GM18505 (cell line): ENCODE data around the gene GANAB.
"Not testable (repeated sequence)": the region's sequence is repeated elsewhere in the genome, so short reads cannot be mapped to it uniquely, and the experiment has no call there.

Experiments
- ATAC-seq: cut with Tn5 transposase; IDR thresholded peaks from one replicate; pipeline ENCODE4 v1.9.1; 2021; ENCODE audit not compliant: unreplicated experiment
- POLR2A ChIP-seq: IDR thresholded peaks from 4 replicates; pipeline ENCODE4 v1.6.1; 2011; ENCODE audit warnings: borderline replicate concordance; ENCODE audit not compliant: insufficient read depth, insufficient read length; ENCODE audit errors: extremely low read depth

GANAB gene

GRCh38 chr11:62654297-62654696 lies 7.9 kb upstream of the GANAB start:
- TF ChIP-seq POLR2A: no peak
- ATAC-seq: no peak

GRCh38 chr11:62652161-62653006 lies 6.0 kb upstream of the GANAB start:
- no peak for ATAC-seq
- no peak for TF ChIP-seq POLR2A

DNA sequence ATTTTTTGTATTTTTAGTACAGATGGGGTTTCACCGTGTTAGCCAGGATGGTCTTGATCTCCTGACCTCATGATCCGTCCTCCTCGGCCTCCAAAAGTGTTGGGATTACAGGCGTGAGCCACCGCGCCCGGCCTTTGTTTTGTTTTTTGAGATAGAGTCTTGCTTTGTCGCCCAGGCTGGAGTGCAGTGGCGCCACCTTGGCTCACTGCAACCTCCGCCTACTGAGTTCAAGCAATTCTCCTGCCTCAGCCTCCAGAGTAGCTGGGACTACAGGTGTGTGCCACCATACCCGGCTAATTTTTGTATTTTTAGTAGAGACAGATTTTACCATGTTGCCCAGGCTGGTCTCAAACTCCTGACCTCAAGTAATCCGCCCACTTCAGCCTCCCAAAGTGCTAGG lies 3.9 kb upstream of the GANAB start:
- ATAC-seq: not testable (repeated sequence)

DNA sequence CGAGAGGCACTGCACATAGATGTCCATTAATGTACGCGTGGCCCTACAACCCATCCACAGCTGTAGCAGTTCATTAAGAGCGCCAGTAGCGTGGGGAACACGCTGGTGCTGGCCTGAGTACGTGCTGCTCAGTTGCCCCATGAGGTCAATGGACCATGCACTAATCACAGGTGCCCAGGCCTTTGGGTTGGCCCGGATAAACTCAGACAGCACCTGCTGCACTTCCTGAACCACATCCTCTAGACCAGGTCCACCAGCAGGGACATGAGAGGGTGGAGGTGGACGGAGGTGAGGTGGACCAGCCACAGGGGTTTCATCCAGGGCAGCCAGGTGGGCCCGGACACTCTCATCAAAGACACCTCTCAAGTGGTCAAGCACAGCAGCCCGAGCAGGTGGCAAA lies 3.1 kb upstream of the GANAB start:
- TF ChIP-seq POLR2A: no peak
- no peak for ATAC-seq

DNA sequence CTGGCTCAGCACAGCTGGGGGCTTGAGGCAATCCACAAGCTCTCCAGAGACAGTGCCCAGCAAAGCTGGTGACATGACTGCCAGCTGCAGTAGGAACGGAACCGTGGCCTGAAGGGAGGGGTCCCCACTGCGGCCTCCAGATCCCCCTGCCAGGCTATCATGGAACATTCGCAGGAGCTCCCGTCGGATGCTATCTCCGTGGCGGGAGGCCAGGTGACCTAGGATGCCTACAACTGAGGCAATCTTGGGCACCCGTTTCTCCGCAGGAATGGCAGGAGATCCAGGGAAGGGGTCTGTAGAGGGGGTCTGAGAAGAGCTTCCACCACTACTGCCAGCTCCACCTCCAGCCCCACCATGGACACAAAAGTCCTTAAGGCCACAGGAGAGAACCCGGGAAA lies 2.6 kb upstream of the GANAB start:
- no peak for ATAC-seq
- TF ChIP-seq POLR2A: no peak

DNA sequence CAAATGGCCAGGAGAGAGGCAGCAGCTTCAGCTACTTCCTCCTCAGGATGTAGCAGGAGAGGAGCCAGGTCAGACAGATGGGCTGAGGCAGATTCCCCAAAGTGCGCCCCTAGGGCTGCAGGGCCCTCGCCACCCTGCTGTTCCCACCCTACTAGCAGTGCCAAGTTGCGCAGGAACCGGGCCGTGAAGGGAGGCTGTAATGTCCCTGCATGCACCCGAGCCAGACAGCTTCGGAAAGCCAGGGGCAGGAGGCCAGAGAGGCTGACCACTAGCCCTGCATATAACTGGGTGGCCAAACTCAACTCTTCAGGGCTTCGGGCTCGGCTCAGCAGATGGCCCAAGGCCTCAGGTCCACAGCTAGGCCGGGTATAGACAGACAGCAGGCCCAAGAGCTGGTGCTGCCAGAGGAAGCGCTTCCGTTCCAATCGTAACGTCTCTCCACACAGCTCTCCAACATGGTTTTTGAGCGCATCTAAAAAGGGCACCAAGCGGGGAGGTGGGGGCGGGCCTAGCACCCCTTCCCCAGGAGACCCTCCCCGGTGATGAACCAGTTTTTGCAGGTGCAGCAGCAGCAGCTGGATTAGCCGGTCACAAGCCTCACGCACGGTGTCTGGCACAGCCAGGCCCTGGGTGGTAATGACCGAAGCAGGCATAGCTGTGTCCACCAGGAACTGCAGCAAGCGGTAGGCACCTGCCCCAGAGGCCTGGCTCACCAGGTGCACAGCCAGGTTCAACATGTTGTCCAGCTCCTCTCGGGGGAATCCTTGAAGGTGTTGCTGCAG lies 2.0 kb upstream of the GANAB start:
- no peak for TF ChIP-seq POLR2A
- no peak for ATAC-seq

DNA sequence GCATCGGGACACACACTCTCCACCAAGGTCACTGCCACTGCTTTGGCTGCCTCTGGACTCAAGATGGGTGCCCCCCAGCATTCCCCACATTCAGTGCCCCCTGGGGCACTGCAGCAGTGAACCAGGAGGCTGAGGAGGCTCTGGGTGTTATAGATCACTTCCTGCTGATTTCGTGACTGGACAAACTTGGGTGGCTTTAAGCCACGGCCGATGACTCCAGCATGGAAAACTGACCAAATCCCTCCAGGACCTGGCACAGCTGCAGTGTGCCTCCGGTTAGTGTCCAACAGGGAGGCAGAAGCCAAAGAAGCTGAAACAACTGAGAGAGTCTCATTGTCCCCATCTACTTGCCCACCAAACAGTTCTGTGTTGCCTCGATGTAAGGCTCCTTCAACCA lies 1.2 kb upstream of the GANAB start:
- TF ChIP-seq POLR2A: no peak
- no peak for ATAC-seq

DNA sequence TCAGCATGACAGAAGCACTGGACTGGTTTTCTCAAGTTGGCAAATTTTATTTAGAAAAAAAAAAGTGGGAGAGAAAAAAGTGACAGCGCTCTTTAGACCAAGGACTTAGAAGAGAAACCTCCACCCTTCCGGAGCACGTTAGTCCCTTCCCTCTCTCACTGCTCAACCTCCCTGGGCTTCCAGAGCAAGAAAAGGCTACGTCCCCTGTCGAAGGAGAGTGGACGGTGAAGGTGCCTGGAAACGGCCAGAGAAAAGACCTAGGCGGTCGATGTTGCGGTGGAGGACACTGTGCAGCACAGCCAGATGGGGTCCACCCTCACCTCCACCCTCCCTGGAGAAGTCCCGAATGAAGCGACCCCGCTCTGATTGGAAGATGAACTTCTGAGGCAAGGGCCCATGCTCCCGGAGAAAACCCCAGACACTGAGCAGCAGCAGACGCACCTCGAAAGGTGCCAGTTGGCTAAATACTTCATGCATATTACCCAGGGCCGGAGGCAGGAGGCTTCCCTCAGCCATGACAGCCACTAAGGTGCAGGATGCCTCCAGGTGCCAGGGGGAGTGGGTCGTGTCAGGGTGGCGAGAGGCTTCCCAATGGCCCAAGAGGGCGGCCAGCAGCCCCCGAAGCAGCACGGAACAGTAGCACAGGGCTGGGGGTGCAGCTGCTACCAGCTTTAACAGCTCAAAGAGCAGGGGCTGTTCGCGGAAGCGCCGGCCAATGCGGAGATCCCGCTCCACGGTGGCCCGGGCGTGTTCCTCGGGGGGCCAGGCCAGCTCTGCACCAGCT lies 604 bp upstream of the GANAB start:
- no peak for ATAC-seq
- no peak for TF ChIP-seq POLR2A

GRCh38 chr11:62645671-62645945 lies 805 bp downstream of the GANAB start:
- no peak for TF ChIP-seq POLR2A
- no peak for ATAC-seq

GRCh38 chr11:62644220-62644619 lies 2.2 kb downstream of the GANAB start:
- ATAC-seq: no peak
- no peak for TF ChIP-seq POLR2A

DNA sequence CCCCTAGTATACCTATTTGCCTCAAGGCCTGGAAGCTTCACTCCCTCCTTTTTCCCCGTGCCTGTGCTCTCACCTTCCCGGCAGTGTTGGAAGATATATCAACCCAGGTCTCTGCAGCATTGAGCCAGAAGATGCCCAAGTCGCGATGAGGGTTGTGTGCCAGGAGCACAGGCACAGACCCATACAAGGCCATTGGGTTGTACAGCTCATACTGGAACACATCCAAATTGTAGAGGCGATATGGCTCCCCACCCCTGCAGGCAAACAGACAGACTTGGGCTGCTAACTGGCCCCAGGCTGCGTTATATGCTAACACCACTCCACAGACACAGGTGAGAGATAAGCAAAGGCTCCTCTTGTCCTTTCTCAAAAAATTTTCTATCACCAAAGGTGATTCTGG lies 13.9 kb downstream of the GANAB start:
- no peak for TF ChIP-seq POLR2A
- ATAC-seq: no peak

DNA sequence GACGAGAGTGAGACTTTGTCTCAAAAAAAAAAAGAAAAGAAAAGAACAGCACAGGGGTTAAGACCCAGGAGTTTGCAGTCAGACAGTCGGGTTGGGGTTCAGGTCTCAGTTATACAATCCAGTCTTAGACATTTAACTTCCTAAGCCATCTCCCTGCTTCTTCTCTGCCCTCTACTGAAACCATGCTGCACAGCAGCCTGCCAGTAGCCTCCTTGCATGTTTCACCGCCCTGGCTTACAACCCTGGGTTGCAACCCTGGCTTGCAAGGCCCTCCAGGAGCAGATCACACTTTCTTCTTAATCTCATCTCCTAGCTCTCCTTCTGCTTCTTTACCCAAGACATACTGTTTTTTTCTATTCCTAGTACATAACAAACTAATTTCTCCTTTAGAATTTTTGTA lies 18.7 kb downstream of the GANAB start:
- no peak for ATAC-seq
- TF ChIP-seq POLR2A: no peak

DNA sequence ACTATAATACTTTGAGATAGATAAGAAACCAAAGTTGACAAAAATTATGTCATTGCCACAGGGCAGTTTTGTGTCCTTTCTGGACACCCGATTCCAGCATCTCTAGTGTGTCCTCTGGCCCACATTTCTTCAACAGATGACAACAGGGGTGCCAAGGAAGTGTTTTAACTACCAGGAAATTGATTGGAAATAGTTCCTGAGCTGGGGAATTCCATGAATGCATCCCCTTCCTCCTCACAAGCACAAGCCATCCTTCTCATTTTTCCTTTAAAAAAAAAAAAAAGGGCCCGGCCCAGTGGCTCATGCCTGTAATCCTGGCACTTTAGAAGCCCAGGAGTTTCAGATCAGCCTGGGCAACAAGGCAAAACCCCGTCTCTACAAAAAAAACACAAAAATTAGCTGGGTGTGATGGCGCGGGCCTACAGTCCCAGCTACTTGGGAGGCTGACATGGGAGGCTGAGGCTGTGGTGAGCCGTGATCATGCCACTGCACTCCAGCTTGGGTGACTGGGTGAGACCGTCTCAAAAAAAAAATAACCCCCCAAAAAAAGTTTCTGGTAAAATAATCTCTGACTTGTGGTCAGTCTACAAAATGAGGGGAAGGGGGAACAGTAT lies 23.8 kb downstream of the GANAB start:
- ATAC-seq: no peak
- TF ChIP-seq POLR2A: no peak
